Endothelial cell of umbilical vein (primary cell): ENCODE data around the gene LRRC19. TPM values are rescaled to one million over a fixed set of nuclear protein-coding genes. Genes with fewer than 3 reads are reported as not detected.

Experiments used
- BruUV-seq: library from RNA; stranded (reverse); fragments of 400-500 nt; replicated peaks from 2 replicates; lab custom pipeline; 2021; lab: Mats Ljungman, UMichigan
- CTCF ChIA-PET: fragments of 300-600, 350-600 bp; sonication (Branson Sonifier 250); formaldehyde crosslinking; loops from one replicate; lab custom pipeline; 2021; ENCODE audit warnings: antibody characterized with exemption, inconsistent platforms; lab: Charles Lee
- POLR2A ChIA-PET: fragments of 300-600, 350-600 bp; sonication (Branson Sonifier 250); formaldehyde crosslinking; loops from one replicate; lab custom pipeline; 2021; ENCODE audit warnings: antibody characterized with exemption, inconsistent platforms; lab: Charles Lee
- DNase-seq: peaks from one replicate; pipeline ENCODE4 v3.0.0-alpha.2; 2011; ENCODE audit warnings: low read depth, low spot score
- FAIRE-seq: peaks from 2 replicates; lab custom pipeline; 2011; peaks lifted over from hg19 to GRCh38; lab: Jason Lieb, UNC
- H2AFZ ChIP-seq: 2 replicates; pipeline ENCODE4 v1.6.0; 2012; ENCODE audit warnings: low read depth, low read length, control low read depth, inconsistent platforms
- H3K27ac ChIP-seq: 2 replicates; pipeline ENCODE4 v1.5.1; 2011; ENCODE audit warnings: low read depth, mild to moderate bottlenecking, control low read depth, low read length, moderate library complexity; ENCODE audit not compliant: insufficient read depth
- H3K27me3 ChIP-seq, 2 experiments: 2 replicates each; pipeline versions ENCODE4 v1.6.0 to v1.6.1; 2011; ENCODE audit warnings: low read length in 2 of 2, mixed read lengths in 1 of 2; ENCODE audit not compliant: control insufficient read depth in 2 of 2, insufficient read depth in 2 of 2
- H3K36me3 ChIP-seq, 2 experiments: 2 replicates in 1 of 2; 3 replicates in 1 of 2; pipeline ENCODE4 v1.5.1; 2011; ENCODE audit warnings: low read length in 2 of 2, mild to moderate bottlenecking in 1 of 2, moderate library complexity in 1 of 2; ENCODE audit not compliant: control insufficient read depth in 2 of 2, insufficient read depth in 2 of 2; ENCODE audit errors: extremely low read depth in 1 of 2
- H3K4me1 ChIP-seq: 3 replicates; pipeline ENCODE4 v1.5.1; 2011; ENCODE audit warnings: mild to moderate bottlenecking, low read length; ENCODE audit not compliant: control insufficient read depth, insufficient read depth; ENCODE audit errors: extremely low read depth
- H3K4me2 ChIP-seq: 2 replicates; pipeline ENCODE4 v1.6.1; 2011; ENCODE audit warnings: low read length, control low read depth, mixed read lengths; ENCODE audit not compliant: insufficient read depth
- H3K4me3 ChIP-seq, 3 experiments: fragments of 200-600 bp in 1 of 3; sonication (generic), shearing (Covaris generic) in 1 of 3; replicated peaks in 1 of 3; 2 replicates each; pipeline ENCODE4 v1.5.1; 2011 to 2016; ENCODE audit warnings: control low read depth in 3 of 3, low read length in 3 of 3, mild to moderate bottlenecking in 2 of 3, inconsistent platforms in 1 of 3, low read depth in 1 of 3, moderate library complexity in 1 of 3; ENCODE audit not compliant: insufficient read depth in 1 of 3
- H3K79me2 ChIP-seq: 2 replicates; pipeline ENCODE4 v1.6.0; 2012; ENCODE audit warnings: low read length, inconsistent platforms; ENCODE audit not compliant: control insufficient read depth, insufficient read depth
- H3K9ac ChIP-seq: replicated peaks from 2 replicates; pipeline ENCODE3; 2011; ENCODE audit warnings: low read length, control low read depth; ENCODE audit not compliant: insufficient read depth; ENCODE audit errors: extremely low read depth
- H3K9me1 ChIP-seq: replicated peaks from 3 replicates; pipeline ENCODE4 v1.6.0; 2011; ENCODE audit warnings: mild to moderate bottlenecking, low read length; ENCODE audit not compliant: control insufficient read depth, insufficient read depth; ENCODE audit errors: extremely low read depth
- H3K9me3 ChIP-seq: replicated peaks from 2 replicates; pipeline ENCODE4 v1.5.1; 2012; ENCODE audit warnings: low read length, inconsistent platforms; ENCODE audit not compliant: control insufficient read depth, insufficient read depth
- H4K20me1 ChIP-seq: replicated peaks from 2 replicates; pipeline ENCODE3; 2011; ENCODE audit warnings: mild to moderate bottlenecking, low read length; ENCODE audit not compliant: control insufficient read depth, insufficient read depth; ENCODE audit errors: extremely low read depth
- CTCF ChIP-seq, 2 donors: IDR thresholded peaks; 1 replicate in 1 of 2; 2 replicates in 1 of 2; pipeline ENCODE4 v1.5.1; 2011; ENCODE audit warnings: low read length in 2 of 2, mild to moderate bottlenecking in 2 of 2, moderate library complexity in 2 of 2, control low read depth in 1 of 2, inconsistent platforms in 1 of 2, low read depth in 1 of 2; ENCODE audit not compliant: insufficient read depth in 1 of 2; ENCODE audit errors: extremely low read depth in 1 of 2
- EZH2 ChIP-seq: IDR thresholded peaks from 2 replicates; pipeline ENCODE4 v1.6.1; 2012; ENCODE audit warnings: borderline replicate concordance, low read depth, mild to moderate bottlenecking, moderate library complexity, low read length, inconsistent platforms; ENCODE audit not compliant: severe bottlenecking
- FOS ChIP-seq: IDR thresholded peaks from 2 replicates; pipeline ENCODE4 v1.6.1; 2011; ENCODE audit warnings: mild to moderate bottlenecking, low read length, moderate library complexity, borderline replicate concordance; ENCODE audit not compliant: insufficient read depth
- GATA2 ChIP-seq: IDR thresholded peaks from 2 replicates; pipeline ENCODE4 v1.7.0; 2011; ENCODE audit warnings: low read depth, mild to moderate bottlenecking, moderate library complexity, mixed read lengths, low read length; ENCODE audit not compliant: insufficient read length, insufficient read depth
- JUN ChIP-seq: IDR thresholded peaks from 2 replicates; pipeline ENCODE4 v1.6.1; 2011; ENCODE audit warnings: borderline replicate concordance, low read depth; ENCODE audit not compliant: insufficient read length, insufficient read depth
- MAX ChIP-seq: IDR thresholded peaks from 2 replicates; pipeline ENCODE4 v1.6.1; 2011; ENCODE audit not compliant: insufficient read depth, insufficient read length
- MYC ChIP-seq: IDR thresholded peaks from one replicate; pipeline ENCODE4 v1.6.1; 2011; ENCODE audit warnings: mild to moderate bottlenecking, low read depth, low read length
- POLR2A ChIP-seq: IDR thresholded peaks from 2 replicates; pipeline ENCODE4 v1.6.1; 2012; ENCODE audit warnings: low read depth, mild to moderate bottlenecking, control low read depth, low read length
- dilution Hi-C: fragments of 300-500 bp; cut with MboI; formaldehyde crosslinking; loops from one replicate; pipeline ENCODE4 v1.15.0; 2019; ENCODE audit warnings: low sequenced_read_pairs; ENCODE audit not compliant: extremely low pct_ligation_motif_present
- intact Hi-C: fragments of 100-400 bp; cut with micrococcal nuclease; formaldehyde crosslinking; loops from one replicate; pipeline ENCODE4 v1.10.0; 2022
- polyA plus RNA-seq, 4 experiments: library from polyadenylated mRNA; depleted of rRNA in 3 of 4; stranded (reverse) in 3 of 4; unstranded in 1 of 4; fragments of >200 nt; gene quantifications; 2 replicates each; pipeline versions ENCODE4 v1.2.1 to v1.2.3, GENCODE V29; 2011 to 2012; ENCODE audit warnings: missing spikeins in 1 of 4
- total RNA-seq: library from RNA; stranded (reverse); gene quantifications from 2 replicates; pipeline ENCODE4 v1.2.3, GENCODE V29; 2021

LRRC19 gene
- total and polyA plus RNA-seq, 2 donors (not counting 3 experiments of a cell fraction or from before 2014, with no cell fraction given): not detected

- DNase-seq (no peak), FAIRE-seq (no peak)
- Histone ChIP-seq H3K27me3 (no peaks in the 10 kb centered on the region), H3K36me3 (no peaks in the 10 kb centered on the region), H3K9me3 (no peaks in the 10 kb centered on the region), H4K20me1 (no peaks in the 10 kb centered on the region), H3K4me1 (no peaks in the 10 kb centered on the region), H3K9me1 (no peaks in the 10 kb centered on the region), H3K4me3 (no peak overlapping the region), H3K27ac (no peak overlapping the region), H3K79me2 (no peaks in the 10 kb centered on the region), H3K9ac (no peak overlapping the region), H2AFZ (no peak overlapping the region), H3K4me2 (no peak overlapping the region)
- ChIA-PET POLR2A (no interaction called here), CTCF (interaction anchor here (0.7 kb wide), 1 partner anchor 206 kb away, joined by 3 read pairs; no protein-coding TSS in a partner anchor)
- intact Hi-C loops: no loop called here
- BruUV-seq: no TSS peak
- dilution Hi-C loops: no loop called here
- no peak for TF ChIP-seq POLR2A
- no peak for TF ChIP-seq MAX
These were observed 22.1 kb downstream of the LRRC19 start for GRCh38 chr9:26983340-26983739.

- no peak overlapping the region for H3K4me3 ChIP-seq
- H3K9ac ChIP-seq: no peak overlapping the region
- DNase-seq (peak; percentile 42), FAIRE-seq (no peak)
- no peaks in the 10 kb centered on the region for H3K9me1 ChIP-seq
- no peaks in the 10 kb centered on the region for H4K20me1 ChIP-seq
- no peak overlapping the region for H3K27ac ChIP-seq
- no TSS peak for BruUV-seq
- no peaks in the 10 kb centered on the region for H3K36me3 ChIP-seq
- ChIA-PET CTCF (interaction anchor here (1.3 to 1.6 kb wide), 2 partner anchors 8 to 230 kb away, joined by 5 to 7 read pairs; no protein-coding TSS in a partner anchor), POLR2A (no interaction called here)
- TF ChIP-seq MAX (no peak), MYC (no peak), JUN (no peak), EZH2 (no peak), CTCF (IDR thresholded peaks at IDR 0.05; ENCODE audit: extremely low read depth in 1 of 2, insufficient read depth in 1 of 2, low read depth in 1 of 2, low read length in 2 of 2) (peak; percentile 34 to 51), GATA2 (no peak), POLR2A (no peak), FOS (no peak)
- dilution Hi-C loops (no loop called here), intact Hi-C loops (loop anchor here (1.0 kb wide), 1 partner anchor 232 kb away; no protein-coding TSS in a partner anchor)
- H3K27me3 ChIP-seq: no peaks in the 10 kb centered on the region
- peak overlapping the region; percentile 30 for H2AFZ ChIP-seq
- no peaks in the 10 kb centered on the region for H3K4me1 ChIP-seq
- no peaks in the 10 kb centered on the region for H3K79me2 ChIP-seq
- H3K9me3 ChIP-seq: no peaks in the 10 kb centered on the region
- no peak overlapping the region for H3K4me2 ChIP-seq
These were observed 29.5 kb downstream of the LRRC19 start for GRCh38 chr9:26975728-26976707.
